Measurements from ENCODE around the gene CNKSR3.

The CNKSR3 gene

DNA sequence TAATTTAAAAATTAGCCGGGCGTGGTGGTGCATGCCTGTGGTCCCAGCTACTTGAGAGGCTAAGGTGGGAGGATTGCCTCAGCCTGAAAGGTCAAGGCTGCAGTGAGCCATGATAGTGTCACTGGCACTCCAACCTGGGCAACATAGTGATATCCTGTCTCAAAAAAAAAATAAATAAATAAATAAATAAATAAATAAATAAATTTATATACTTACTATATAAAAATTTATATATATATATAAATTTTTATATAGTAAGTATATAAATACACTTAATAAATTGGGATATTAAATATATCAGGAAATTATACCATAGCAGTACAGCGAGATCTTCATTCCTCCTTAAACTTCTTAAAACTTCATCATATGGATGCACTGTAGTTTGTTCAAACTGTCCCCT, 130.9 kb downstream of the CNKSR3 start:
- ATAC-seq (ENCODE audit: insufficient read depth, low read depth): no peak
- H3K27me3 ChIP-seq (ENCODE audit: insufficient read depth, low read length, poor library complexity): no peaks in the 10 kb centered on the region
- H3K4me3 ChIP-seq (ENCODE audit: low read depth in 1 of 2, low read length in 2 of 2): no peak overlapping the region
- H3K9me3 ChIP-seq (ENCODE audit: insufficient read depth, low read length, severe bottlenecking): no peaks in the 10 kb centered on the region
- no peaks in the 10 kb centered on the region for H3K36me3 ChIP-seq (ENCODE audit: insufficient read depth, low read length)
- no peaks in the 10 kb centered on the region for H3K4me1 ChIP-seq (ENCODE audit: insufficient read depth, low read length)
- no peaks in the 10 kb centered on the region for H3K79me2 ChIP-seq (ENCODE audit: insufficient read depth, low read length)
- H4K20me1 ChIP-seq (ENCODE audit: insufficient read depth, low read length): no peaks in the 10 kb centered on the region
- no peak overlapping the region for H2AFZ ChIP-seq (ENCODE audit: low read depth, low read length)
- H3K27ac ChIP-seq (ENCODE audit: low read length): no peak overlapping the region
- H3K4me2 ChIP-seq (ENCODE audit: insufficient read depth, low read length): no peak overlapping the region
- TF ChIP-seq EZH2 (IDR thresholded peaks at IDR 0.05; ENCODE audit: borderline replicate concordance, low read depth, low read length, severe bottlenecking): no peak
- TF ChIP-seq, protein P1, sequence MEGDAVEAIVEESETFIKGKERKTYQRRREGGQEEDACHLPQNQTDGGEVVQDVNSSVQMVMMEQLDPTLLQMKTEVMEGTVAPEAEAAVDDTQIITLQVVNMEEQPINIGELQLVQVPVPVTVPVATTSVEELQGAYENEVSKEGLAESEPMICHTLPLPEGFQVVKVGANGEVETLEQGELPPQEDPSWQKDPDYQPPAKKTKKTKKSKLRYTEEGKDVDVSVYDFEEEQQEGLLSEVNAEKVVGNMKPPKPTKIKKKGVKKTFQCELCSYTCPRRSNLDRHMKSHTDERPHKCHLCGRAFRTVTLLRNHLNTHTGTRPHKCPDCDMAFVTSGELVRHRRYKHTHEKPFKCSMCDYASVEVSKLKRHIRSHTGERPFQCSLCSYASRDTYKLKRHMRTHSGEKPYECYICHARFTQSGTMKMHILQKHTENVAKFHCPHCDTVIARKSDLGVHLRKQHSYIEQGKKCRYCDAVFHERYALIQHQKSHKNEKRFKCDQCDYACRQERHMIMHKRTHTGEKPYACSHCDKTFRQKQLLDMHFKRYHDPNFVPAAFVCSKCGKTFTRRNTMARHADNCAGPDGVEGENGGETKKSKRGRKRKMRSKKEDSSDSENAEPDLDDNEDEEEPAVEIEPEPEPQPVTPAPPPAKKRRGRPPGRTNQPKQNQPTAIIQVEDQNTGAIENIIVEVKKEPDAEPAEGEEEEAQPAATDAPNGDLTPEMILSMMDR (IDR thresholded peaks at IDR 0.05; ENCODE audit: borderline replicate concordance, extremely low read depth, low read length, poor library complexity, severe bottlenecking): no peak
- DNase-seq: no peak
- no peak overlapping the region for H3K9ac ChIP-seq (ENCODE audit: low read depth, low read length)

DNA sequence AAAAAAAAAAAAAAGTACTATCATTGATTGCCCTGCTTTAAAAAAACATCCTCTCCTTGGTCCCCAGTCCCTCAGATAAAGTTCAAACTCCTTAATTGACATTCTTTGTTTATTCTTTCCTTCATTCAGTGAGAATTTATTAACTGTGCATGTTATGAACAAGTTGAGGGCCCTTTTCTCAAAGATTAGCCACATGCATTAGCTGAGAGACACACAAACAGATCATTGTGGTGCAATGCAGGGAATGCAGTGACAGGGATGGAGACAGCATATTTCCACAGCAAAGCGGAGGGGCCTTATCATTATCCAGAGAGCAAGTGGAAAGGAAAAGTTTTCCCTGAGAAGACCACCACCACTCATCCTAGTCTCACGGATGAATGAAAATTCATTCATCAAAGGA, 132.0 kb downstream of the CNKSR3 start:
- no peak overlapping the region for H3K27ac ChIP-seq (ENCODE audit: low read length)
- no peaks in the 10 kb centered on the region for H3K27me3 ChIP-seq (ENCODE audit: insufficient read depth, low read length, poor library complexity)
- no peaks in the 10 kb centered on the region for H3K36me3 ChIP-seq (ENCODE audit: insufficient read depth, low read length)
- TF ChIP-seq, protein P1 (IDR thresholded peaks at IDR 0.05; ENCODE audit: borderline replicate concordance, extremely low read depth, low read length, poor library complexity, severe bottlenecking): no peak
- TF ChIP-seq EZH2 (IDR thresholded peaks at IDR 0.05; ENCODE audit: borderline replicate concordance, low read depth, low read length, severe bottlenecking): no peak
- no peak overlapping the region for H3K9ac ChIP-seq (ENCODE audit: low read depth, low read length)
- no peak for DNase-seq
- no peaks in the 10 kb centered on the region for H4K20me1 ChIP-seq (ENCODE audit: insufficient read depth, low read length)
- H3K79me2 ChIP-seq (ENCODE audit: insufficient read depth, low read length): no peaks in the 10 kb centered on the region
- no peak for ATAC-seq (ENCODE audit: insufficient read depth, low read depth)
- no peak overlapping the region for H3K4me2 ChIP-seq (ENCODE audit: insufficient read depth, low read length)
- H2AFZ ChIP-seq (ENCODE audit: low read depth, low read length): no peak overlapping the region
- H3K4me1 ChIP-seq (ENCODE audit: insufficient read depth, low read length): no peaks in the 10 kb centered on the region
- H3K4me3 ChIP-seq (ENCODE audit: low read depth in 1 of 2, low read length in 2 of 2): no peak overlapping the region
- H3K9me3 ChIP-seq (ENCODE audit: insufficient read depth, low read length, severe bottlenecking): no peaks in the 10 kb centered on the region

DNA sequence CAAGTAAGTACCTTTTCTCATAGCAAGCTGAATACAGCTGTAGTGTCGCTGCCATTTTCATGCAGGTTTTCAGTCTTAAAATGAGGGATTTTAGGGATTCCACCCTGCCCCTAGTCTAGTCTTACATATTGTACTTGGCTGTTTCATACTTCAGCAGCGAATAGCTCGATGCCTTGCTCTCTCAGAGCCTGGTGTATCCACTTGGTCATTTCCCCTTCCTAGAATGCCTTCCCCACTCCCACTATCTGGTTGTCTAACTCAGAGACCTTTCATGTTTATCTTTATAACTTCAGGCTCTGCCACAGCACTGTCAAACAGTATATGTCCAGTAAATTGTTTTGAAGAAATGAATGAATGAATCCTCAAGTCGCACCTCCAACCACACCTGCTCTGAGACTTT, 132.8 kb downstream of the CNKSR3 start:
- no peak overlapping the region for H2AFZ ChIP-seq (ENCODE audit: low read depth, low read length)
- H3K36me3 ChIP-seq (ENCODE audit: insufficient read depth, low read length): no peaks in the 10 kb centered on the region
- no peaks in the 10 kb centered on the region for H3K79me2 ChIP-seq (ENCODE audit: insufficient read depth, low read length)
- TF ChIP-seq, protein P1 (IDR thresholded peaks at IDR 0.05; ENCODE audit: borderline replicate concordance, extremely low read depth, low read length, poor library complexity, severe bottlenecking): no peak
- TF ChIP-seq EZH2 (IDR thresholded peaks at IDR 0.05; ENCODE audit: borderline replicate concordance, low read depth, low read length, severe bottlenecking): no peak
- H3K9ac ChIP-seq (ENCODE audit: low read depth, low read length): no peak overlapping the region
- no peaks in the 10 kb centered on the region for H3K27me3 ChIP-seq (ENCODE audit: insufficient read depth, low read length, poor library complexity)
- no peak overlapping the region for H3K4me2 ChIP-seq (ENCODE audit: insufficient read depth, low read length)
- DNase-seq (no peak), ATAC-seq (ENCODE audit: insufficient read depth, low read depth) (no peak)
- no peaks in the 10 kb centered on the region for H3K4me1 ChIP-seq (ENCODE audit: insufficient read depth, low read length)
- no peak overlapping the region for H3K4me3 ChIP-seq (ENCODE audit: low read depth in 1 of 2, low read length in 2 of 2)
- no peaks in the 10 kb centered on the region for H4K20me1 ChIP-seq (ENCODE audit: insufficient read depth, low read length)
- H3K9me3 ChIP-seq (ENCODE audit: insufficient read depth, low read length, severe bottlenecking): no peaks in the 10 kb centered on the region
- H3K27ac ChIP-seq (ENCODE audit: low read length): no peak overlapping the region

DNA sequence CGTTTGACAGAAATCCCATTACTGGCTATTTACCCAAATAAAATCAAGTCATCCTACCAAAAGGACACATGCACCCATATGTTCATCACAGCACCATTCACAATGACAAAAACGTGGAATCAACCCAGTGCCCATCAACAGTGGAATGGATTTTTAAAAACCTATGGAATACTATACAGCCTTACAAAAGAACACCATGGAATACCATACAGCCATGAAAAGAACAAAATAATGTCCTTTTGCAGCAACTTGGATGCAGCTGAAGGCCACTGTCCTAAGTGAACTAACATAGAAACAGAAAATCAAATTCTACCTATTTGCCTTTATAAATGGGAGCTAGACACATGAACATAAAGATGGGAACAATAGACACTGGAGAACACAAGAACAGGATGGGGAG, 136.5 kb downstream of the CNKSR3 start:
- no peak for DNase-seq
- Histone ChIP-seq H3K27ac (ENCODE audit: low read length) (no peak overlapping the region), H3K79me2 (ENCODE audit: insufficient read depth, low read length) (no peaks in the 10 kb centered on the region), H4K20me1 (ENCODE audit: insufficient read depth, low read length) (no peaks in the 10 kb centered on the region), H2AFZ (ENCODE audit: low read depth, low read length) (no peak overlapping the region), H3K4me2 (ENCODE audit: insufficient read depth, low read length) (no peak overlapping the region), H3K27me3 (ENCODE audit: insufficient read depth, low read length, poor library complexity) (no peaks in the 10 kb centered on the region), H3K4me1 (ENCODE audit: insufficient read depth, low read length) (no peaks in the 10 kb centered on the region), H3K4me3 (ENCODE audit: low read depth in 1 of 2, low read length in 2 of 2) (no peak overlapping the region), H3K36me3 (ENCODE audit: insufficient read depth, low read length) (no peaks in the 10 kb centered on the region), H3K9me3 (ENCODE audit: insufficient read depth, low read length, severe bottlenecking) (no peaks in the 10 kb centered on the region), H3K9ac (ENCODE audit: low read depth, low read length) (no peak overlapping the region)
- no peak for ATAC-seq (ENCODE audit: insufficient read depth, low read depth)
- TF ChIP-seq EZH2 (IDR thresholded peaks at IDR 0.05; ENCODE audit: borderline replicate concordance, low read depth, low read length, severe bottlenecking): no peak
- TF ChIP-seq, protein P1 (IDR thresholded peaks at IDR 0.05; ENCODE audit: borderline replicate concordance, extremely low read depth, low read length, poor library complexity, severe bottlenecking): no peak

All from DND-41 (cell line).